Germinal center (tissue), 1 donor: ENCODE data around the gene DERL3.
A peak's percentile ranks its signal among the peaks of the same experiment; 100 is the strongest.
"Not testable (repeated sequence)": the region's sequence is repeated elsewhere in the genome, so short reads cannot be mapped to it uniquely, and the experiment has no call there.

Source experiments
- DNase-seq: peaks from one replicate; pipeline ENCODE4 v3.0.0; 2012; ENCODE audit warnings: mixed read lengths, low spot score

The DERL3 gene

GRCh38 chr22:23838681-23839468, at the start of gene DERL3:
TSS of gene DERL3 (minus strand) at chr22:23839006. CDS start at chr22:23838987, 19 bp downstream.
- DNase-seq = peak; percentile 94

DNA sequence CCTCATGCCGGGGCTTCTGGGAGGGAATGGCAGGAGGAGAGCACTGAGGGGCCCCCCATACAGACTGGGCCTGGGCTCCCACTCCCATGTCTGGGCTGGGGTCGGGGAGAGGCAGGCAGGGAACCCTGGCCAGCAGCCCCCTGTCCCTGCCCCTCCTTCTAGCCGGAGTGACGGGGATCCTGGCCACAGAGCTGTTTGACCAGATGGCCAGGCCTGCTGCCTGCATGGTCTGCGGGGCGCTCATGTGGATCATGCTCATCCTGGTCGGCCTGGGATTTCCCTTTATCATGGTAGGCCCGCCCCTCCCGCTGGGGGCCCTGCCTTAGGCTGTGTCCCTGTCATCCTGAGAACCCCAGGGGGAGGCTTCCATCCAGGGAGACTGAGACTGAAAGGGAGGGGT, 45.3 kb upstream of the DERL3 start:
- DNase-seq = no peak

GRCh38 chr22:23883658-23884057, 44.9 kb upstream of the DERL3 start:
- DNase-seq = no peak

DNA sequence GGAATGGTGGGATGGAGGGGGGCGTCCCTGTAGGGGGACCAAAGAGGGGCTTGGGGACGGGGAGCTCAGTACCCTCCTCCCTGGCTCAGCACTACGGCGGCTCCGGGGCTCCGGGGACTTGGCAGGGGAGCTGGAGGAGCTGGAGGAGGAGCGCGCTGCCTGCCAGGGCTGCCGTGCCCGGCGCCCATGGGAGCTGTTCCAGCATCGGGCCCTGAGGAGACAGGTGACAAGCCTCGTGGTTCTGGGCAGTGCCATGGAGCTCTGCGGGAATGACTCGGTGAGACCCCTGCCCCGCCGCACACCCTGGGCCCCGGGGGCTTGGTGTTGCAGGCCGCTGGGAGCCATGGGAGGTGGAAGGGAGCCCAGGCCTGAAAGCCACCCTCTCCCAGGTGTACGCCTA, 43.6 kb upstream of the DERL3 start:
- DNase-seq = no peak

DNA sequence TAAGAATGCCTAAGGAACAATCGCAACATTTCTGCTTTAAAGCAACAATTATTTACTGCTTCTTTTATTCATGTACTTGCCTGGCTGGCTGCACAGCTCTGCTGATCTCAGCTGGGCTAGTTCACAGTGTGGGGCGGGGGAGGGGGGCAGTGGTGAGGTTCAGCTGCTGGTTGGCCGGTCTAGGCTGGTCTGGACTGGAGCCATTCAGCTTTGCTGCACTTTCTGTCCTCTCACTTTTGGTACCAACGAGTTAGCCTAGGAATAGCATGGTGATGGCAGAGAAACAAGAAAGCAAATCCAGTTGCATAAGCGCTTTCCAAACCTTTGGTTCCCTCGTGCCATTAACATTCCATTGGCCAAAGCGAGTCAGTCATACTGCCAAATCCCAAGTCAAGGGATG, 39.4 kb upstream of the DERL3 start:
- no peak for DNase-seq

DNA sequence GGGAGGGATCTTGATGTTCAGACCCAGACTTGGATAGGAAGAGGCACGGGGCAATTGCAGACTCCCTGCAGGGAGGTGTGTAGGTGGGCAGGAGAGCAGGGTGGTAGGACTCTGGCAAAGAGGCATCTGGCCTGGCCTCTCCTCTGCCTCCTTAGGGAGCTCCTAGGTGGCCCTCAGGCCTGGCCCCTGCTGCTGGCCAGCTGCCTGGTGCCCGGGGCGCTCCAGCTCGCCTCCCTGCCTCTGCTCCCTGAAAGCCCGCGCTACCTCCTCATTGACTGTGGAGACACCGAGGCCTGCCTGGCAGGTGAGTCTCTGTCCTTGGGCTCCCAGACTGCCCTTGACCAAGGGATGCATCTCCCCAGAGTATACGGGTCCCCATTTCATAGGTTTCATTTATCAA, 38.8 kb upstream of the DERL3 start:
- DNase-seq = no peak

DNA sequence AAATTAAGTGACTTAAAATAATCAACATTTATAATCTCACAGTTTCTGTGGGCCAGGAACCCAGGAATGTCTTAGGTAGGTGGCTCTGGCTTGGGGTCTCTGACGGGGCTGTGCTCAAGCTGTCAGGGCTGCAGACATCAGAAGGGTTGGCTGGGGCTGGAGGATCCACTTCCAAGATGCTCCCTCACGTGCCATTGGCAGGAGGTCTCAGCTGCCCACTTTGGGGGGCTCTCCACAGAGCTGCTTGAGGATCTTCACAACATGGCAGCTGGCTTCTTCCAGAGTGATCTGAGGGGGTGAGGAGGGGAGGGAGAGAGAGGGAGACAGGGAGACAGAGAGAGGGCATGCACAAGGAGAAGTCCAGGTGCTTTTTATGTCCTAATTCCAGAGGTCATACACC, 37.0 kb upstream of the DERL3 start:
- DNase-seq = no peak

- DNase-seq = no peak
Observed at GRCh38 chr22:23874871-23875270, 36.1 kb upstream of the DERL3 start.

DNA sequence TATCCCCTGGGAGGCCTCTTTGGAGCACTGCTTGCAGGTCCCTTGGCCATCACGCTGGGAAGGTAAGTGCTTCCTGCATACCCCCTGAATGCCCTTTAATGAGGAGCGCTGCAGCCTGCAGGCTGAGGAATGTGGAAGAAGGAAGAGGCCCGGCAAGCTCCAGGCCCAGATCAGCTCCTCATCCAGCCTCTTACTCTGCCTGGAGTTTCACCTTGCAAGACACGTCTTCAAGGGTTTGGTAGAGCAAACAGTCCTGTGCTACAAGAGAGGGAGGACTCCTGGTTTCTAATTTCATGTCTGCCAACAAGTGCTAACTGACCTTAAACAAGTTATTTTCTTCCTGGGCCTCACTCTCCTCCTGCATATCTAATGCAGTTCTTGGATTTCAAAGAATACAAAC, 29.8 kb upstream of the DERL3 start:
- no peak for DNase-seq

DNA sequence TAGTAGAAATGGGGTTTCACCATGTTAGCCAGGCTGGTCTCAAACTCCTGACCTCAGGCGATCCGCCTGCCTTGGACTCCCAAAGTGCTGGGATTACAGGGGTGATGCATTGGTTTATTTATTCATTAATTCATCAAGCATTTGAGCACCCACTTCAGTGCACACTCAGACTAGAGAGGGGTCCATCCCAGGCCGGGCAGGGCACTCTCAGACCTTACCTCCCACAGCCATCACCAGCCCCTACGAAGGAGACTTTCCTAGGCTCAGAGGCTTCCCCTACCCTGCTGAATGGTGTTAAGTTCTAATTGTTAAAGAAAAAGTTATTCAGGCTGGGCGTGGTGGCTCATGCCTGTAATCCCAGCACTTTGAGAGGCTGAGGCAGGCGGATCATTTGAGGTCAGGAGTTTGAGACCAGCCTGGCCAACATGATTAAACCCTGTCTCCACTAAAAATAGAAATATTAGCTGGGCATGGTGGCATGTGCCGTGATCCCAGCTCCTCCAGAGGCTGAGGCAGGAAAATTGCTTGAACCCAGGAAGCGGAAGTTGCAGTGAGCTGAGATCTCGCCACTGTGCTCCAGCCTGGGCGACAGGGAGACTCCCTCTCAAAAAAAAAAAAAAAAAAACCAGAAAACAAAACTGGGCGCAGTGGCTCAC, 25.8 kb upstream of the DERL3 start:
- not testable (repeated sequence) for DNase-seq

DNA sequence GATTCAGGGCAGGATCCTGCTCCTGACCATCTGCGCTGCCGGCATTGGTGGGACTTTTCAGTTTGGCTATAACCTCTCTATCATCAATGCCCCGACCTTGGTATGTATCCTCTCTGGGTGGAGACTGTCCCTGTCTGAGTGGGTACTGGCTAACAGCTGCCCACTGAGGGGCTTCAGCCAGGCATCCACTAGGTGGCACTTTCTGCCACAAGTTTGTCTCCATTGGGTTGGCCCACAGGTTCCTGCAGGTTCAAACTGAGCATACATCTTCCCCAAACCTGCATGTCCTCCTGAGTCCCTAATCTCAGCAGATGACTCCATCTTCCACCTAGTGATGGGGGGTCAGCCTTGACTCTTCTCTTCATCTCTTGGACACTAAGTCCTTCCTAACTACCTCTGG, 23.3 kb upstream of the DERL3 start:
- peak; percentile 57 for DNase-seq

GRCh38 chr22:23860187-23860586, 21.4 kb upstream of the DERL3 start:
- DNase-seq = not testable (repeated sequence)

GRCh38 chr22:23859201-23859600, 20.4 kb upstream of the DERL3 start:
- no peak for DNase-seq

GRCh38 chr22:23858484-23858815, 19.6 kb upstream of the DERL3 start:
- DNase-seq = no peak

DNA sequence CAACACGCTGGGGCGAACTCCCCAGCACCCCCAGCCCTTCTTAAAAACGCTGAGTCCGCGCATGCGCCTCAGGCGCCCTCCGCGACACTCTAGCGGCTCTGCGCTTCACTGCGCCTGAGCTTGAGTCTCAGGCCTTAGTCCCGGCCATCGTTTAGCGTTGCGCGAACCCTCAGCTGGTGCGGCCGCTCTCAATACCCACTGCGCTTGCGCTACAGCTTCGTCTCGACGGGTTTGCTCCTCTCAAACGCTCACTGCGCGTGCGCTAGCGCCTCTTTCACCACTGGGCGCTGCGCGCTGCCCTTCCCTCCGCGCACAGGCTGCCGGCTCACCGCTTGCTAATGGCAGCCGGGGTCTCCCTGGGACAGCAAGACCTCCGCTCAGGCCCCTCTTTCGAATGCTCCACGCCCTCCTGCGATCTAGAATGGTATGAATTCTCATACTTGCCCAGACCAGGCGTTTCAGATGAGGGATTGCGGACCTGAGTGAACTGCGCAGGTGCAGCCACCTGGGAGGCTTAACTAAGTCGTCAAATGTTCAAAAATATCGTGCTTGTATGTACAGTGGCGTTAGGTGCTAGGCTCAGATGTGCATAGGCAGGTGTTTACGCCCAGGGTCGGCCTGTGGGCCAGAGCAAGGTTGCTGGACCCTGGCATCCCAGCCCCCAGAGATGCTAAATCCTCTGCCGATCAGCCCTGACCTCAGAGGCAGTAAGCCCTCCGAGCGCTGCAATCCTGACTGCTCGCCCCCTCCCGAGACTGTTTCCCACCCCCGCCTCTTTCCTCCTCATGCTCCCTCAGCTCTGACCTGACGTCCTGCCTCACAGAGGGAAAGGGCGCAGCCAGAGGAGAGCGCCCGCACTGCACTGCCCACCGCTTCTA, 19.0 kb upstream of the DERL3 start, which contains the start of gene SLC2A11:
Gene SLC2A11 (plus strand): TSS at position 270 of the 878 bp plus-strand sequence. CDS start 125 bp downstream, at position 395.
- DNase-seq = peak; percentile 96

DNA sequence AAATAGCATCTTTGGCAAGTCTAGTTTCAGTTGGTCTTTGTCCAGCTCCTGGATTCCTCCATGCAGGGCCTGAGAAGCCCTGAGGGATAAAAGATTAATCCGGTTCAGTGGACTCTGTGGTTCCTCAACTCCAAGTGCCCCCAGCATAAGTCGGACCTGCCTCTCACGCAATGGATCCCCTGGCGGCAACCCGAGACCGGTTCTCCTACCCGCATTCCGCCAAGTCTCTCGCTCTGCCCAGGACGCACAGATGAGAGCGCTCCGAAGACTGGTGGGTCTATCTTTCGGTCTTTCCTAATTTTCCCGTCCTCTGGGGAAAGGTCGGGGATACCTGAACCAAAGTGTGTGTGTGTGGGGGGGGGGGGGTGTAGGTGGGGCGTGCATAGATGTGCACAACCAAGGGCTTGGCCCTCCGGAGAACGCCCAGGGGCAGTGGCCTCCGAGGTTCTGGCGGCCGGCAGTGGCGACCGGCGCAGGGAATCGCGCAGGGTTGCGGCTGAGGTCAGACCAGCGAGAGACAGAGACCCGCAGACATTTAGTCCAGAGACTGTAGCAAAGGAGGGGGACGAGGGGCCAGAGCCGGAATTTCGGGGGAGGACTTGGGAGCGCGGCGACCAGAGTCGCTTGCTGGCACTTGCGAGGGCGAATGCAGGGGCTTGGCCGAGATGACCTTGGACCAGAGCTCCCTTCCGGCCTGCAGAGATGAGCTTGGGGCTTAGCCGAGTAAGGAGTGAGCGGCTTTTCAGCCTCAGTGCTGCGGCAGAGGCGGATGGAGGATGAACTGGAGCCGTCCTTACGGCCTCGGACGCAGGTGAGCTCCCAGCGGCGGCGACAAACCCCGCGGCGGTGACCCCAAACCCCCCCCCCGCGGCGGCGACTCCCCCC, 18.2 kb upstream of the DERL3 start:
- no peak for DNase-seq

- no peak for DNase-seq
Observed at GRCh38 chr22:23850136-23850611, 11.4 kb upstream of the DERL3 start.

- DNase-seq = peak; percentile 87
Observed at GRCh38 chr22:23849009-23850006, 10.5 kb upstream of the DERL3 start.

- DNase-seq = peak; percentile 54
Observed at GRCh38 chr22:23847991-23848864, 9.4 kb upstream of the DERL3 start.
